22Rv1 (cell line): Measurements from ENCODE around the gene TNRC6A.

Experiments
- H3K27ac ChIP-seq: fragments of 450-650 bp; 2 replicates; pipeline ENCODE4 v1.5.1; 2017
- CTCF ChIP-seq: fragments of 450-650 bp; IDR thresholded peaks from 2 replicates; pipeline ENCODE4 v1.5.1; 2017; ENCODE audit warnings: mild to moderate bottlenecking
- ZFX ChIP-seq: fragments of 450-650 bp; IDR thresholded peaks from 2 replicates; pipeline ENCODE4 v1.6.1; 2017; ENCODE audit warnings: antibody characterized with exemption, borderline replicate concordance

TNRC6A gene

GRCh38 chr16:24729243-24729950 lies at the start of gene TNRC6A:
TSS of gene TNRC6A (plus strand) at chr16:24729651. CDS start at chr16:24729842, 191 bp downstream.
- no peak for TF ChIP-seq CTCF
- TF ChIP-seq ZFX: no peak
- peak within 1 kb of the TSS; percentile 84 for H3K27ac ChIP-seq

- no peak overlapping the region for H3K27ac ChIP-seq
- TF ChIP-seq ZFX: no peak
Observed at GRCh38 chr16:24681793-24682192, 47.7 kb upstream of the TNRC6A start.

GRCh38 chr16:24683250-24683649 lies 46.2 kb upstream of the TNRC6A start:
- TF ChIP-seq CTCF (no peak), ZFX (no peak)
- no peak overlapping the region for H3K27ac ChIP-seq

- no peak overlapping the region for H3K27ac ChIP-seq
- TF ChIP-seq CTCF: no peak
- TF ChIP-seq ZFX: no peak
Observed at GRCh38 chr16:24683847-24684493, 45.5 kb upstream of the TNRC6A start.

- H3K27ac ChIP-seq: no peak overlapping the region
- TF ChIP-seq CTCF (no peak), ZFX (no peak)
Observed at GRCh38 chr16:24685539-24686432, 43.7 kb upstream of the TNRC6A start.

GRCh38 chr16:24686678-24687077 lies 42.8 kb upstream of the TNRC6A start:
- TF ChIP-seq ZFX: no peak
- no peak for TF ChIP-seq CTCF
- no peak overlapping the region for H3K27ac ChIP-seq

- no peak for TF ChIP-seq ZFX
- TF ChIP-seq CTCF: no peak
- H3K27ac ChIP-seq: no peak overlapping the region
Observed at GRCh38 chr16:24688359-24688758, 41.1 kb upstream of the TNRC6A start.
